MG63 (cell line): ENCODE measurements around the gene NUDT12. TPM values are rescaled to one million over a fixed set of nuclear protein-coding genes. Genes with fewer than 3 reads are reported as not detected.
A peak's percentile ranks its signal among the peaks of the same experiment; 100 is the strongest.

ENCODE experiments used
- DNase-seq: peaks from one replicate; pipeline ENCODE4 v3.0.0-alpha.2; 2020
- H3K27me3 ChIP-seq: fragments of 250-450 bp; sonication (Bioruptor Pico); 2 replicates; pipeline ENCODE4 v1.5.1; 2020; ENCODE audit warnings: mild to moderate bottlenecking, moderate library complexity
- H3K36me3 ChIP-seq: fragments of 250-450 bp; sonication (Bioruptor Pico); 2 replicates; pipeline ENCODE4 v1.5.1; 2020; ENCODE audit warnings: mild to moderate bottlenecking, moderate library complexity
- H3K4me3 ChIP-seq: fragments of 250-450 bp; sonication (Bioruptor Pico); 2 replicates; pipeline ENCODE4 v1.5.1; 2020; ENCODE audit warnings: mild to moderate bottlenecking, moderate library complexity
- H3K9me3 ChIP-seq: fragments of 250-450 bp; sonication (Bioruptor Pico); 2 replicates; pipeline ENCODE4 v1.5.1; 2020; ENCODE audit warnings: mild to moderate bottlenecking, moderate library complexity
- total RNA-seq: library from RNA; depleted of rRNA; stranded (reverse); fragments of >200 nt; shearing (Covaris generic); gene quantifications from 2 replicates; pipeline ENCODE4 v1.2.3, GENCODE V29; 2014; ENCODE audit warnings: low replicate concordance

The NUDT12 gene
- total RNA-seq, 1 experiment from 2014 or later, result 10.8 TPM

DNA sequence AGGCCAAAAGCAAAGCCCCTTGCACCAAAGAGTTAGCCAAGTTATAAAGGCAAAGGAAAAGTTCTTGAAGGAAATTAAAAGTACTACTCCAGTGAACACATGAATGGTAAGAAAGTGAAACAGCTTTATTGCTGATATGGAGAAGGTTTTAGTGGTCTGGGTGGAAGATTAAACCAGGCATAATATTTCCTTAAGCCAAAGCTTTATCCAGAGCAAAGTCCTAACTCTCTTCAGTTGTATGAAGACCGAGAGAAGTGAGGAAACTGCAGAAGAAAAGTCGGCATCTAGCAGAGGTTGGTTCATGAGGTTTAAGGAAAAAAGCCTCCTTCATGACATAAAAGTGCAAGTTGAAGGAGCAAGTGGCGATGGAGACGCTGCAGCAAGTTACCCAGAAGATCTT, 3.1 kb upstream of the NUDT12 start:
- Histone ChIP-seq H3K4me3 (no peak overlapping the region), H3K36me3 (no peaks in the 10 kb centered on the region), H3K27me3 (no peaks in the 10 kb centered on the region; the same call in 1 of the 2 replicates), H3K9me3 (0 out of 2 replicates have a peak, but pooled peaks cover 2% of the 10 kb centered on the region)
- DNase-seq, result no peak

DNA sequence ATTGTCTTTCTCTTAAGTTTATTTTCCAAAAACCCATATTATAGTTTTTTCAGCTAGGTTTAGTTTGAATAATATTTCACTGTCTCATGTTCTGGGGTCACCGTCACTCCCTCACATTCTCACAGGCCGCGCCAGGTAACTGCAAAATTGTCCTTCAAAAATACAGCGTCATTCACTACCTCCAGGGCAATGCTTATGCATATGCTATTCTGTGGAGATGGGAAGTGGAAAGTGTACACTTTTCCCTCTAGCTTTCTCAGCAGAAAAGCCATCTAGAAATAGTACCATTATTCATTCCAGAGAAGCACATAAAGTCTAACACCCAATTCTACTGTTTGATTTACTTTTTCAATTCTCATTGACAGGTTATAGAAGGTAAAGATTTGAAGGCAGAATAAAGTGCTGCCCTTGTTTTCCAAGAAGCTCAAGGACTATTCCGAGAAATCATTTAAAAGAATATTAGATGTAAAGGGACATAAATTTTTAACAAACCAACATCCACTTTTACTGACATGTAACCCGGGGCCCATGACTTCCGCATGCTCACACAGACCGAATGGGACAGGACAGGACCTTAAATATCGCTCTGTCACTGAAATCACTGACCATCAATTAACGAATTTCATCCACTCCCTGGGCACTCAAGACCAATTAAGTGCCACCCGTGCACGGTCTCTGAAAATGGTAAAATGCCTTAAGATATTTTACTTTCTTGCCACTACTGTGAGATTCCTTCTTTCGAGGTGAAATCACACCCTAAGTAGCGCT, 720 bp downstream of the NUDT12 start:
- Histone ChIP-seq H3K27me3 (no peaks in the 10 kb centered on the region), H3K9me3 (no peaks in the 10 kb centered on the region), H3K36me3 (peaks cover 2% of the 10 kb centered on the region; the same call in 1 of the 2 replicates), H3K4me3 (peak overlapping the region; percentile 93)
- DNase-seq, result peak; percentile 2

DNA sequence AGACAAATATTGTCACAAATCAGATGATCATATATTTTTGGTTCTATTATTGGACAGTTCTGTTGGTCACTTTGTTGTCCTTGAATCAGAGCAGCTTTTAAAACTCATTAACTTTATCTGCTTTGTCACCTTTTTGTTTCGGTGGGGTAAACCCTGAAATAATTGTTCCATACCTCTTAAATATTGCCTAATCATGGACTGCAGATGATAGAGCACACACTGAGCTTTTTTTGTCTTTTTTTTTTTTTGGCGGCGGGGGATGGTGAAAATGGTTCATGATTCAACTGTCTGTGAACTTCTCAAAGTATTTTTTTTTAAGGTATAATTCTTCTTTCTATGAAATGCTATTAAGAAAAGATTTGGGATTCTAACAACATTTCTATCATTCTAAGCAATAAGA, 1.8 kb downstream of the NUDT12 start:
- no peaks in the 10 kb centered on the region for H3K27me3 ChIP-seq
- no peak overlapping the region for H3K4me3 ChIP-seq
- H3K9me3 ChIP-seq, result no peaks in the 10 kb centered on the region
- DNase-seq, result no peak
- peaks cover 2% of the 10 kb centered on the region; the same call in 1 of the 2 replicates for H3K36me3 ChIP-seq

- H3K9me3 ChIP-seq, result no peaks in the 10 kb centered on the region
- 0 out of 2 replicates have a peak, but pooled peaks cover under 1% of the 10 kb centered on the region for H3K36me3 ChIP-seq
- no peak overlapping the region for H3K4me3 ChIP-seq
- H3K27me3 ChIP-seq, result no peaks in the 10 kb centered on the region
- no peak for DNase-seq
Observed at GRCh38 chr5:103546858-103547257, 15.7 kb downstream of the NUDT12 start.

DNA sequence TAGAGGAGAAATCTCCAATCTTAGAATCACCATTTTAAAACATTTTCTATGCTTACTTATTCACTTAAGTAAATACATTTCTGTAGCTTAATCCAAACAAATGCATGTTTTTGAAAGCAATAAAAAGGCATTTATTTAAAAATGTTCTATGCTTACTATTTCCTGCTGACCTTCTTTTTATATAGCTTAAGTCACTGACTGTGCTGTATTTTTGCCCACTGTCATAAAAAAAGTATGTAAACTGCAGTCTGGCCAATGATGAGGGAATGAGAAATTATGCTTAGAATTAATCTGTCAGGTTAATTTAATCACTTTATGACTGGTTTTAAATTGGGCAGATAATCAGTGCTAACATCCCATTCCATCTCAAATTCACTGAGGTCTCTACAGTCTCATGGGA, 20.1 kb downstream of the NUDT12 start:
- DNase-seq, result no peak

GRCh38 chr5:103541569-103541968, 21.0 kb downstream of the NUDT12 start:
- H3K9me3 ChIP-seq, result no peaks in the 10 kb centered on the region

More for the DNA sequence above, 20.1 kb downstream of the NUDT12 start:
- no peaks in the 10 kb centered on the region for H3K36me3 ChIP-seq
- no peaks in the 10 kb centered on the region for H3K9me3 ChIP-seq
- H3K27me3 ChIP-seq, result no peaks in the 10 kb centered on the region
- no peak overlapping the region for H3K4me3 ChIP-seq

GRCh38 chr5:103541114-103541513, 21.5 kb downstream of the NUDT12 start:
- Histone ChIP-seq H3K27me3 (no peaks in the 10 kb centered on the region), H3K9me3 (no peaks in the 10 kb centered on the region), H3K36me3 (no peaks in the 10 kb centered on the region), H3K4me3 (no peak overlapping the region)
- DNase-seq, result no peak

More at GRCh38 chr5:103541569-103541968, 21.0 kb downstream of the NUDT12 start:
- no peaks in the 10 kb centered on the region for H3K27me3 ChIP-seq
- no peaks in the 10 kb centered on the region for H3K36me3 ChIP-seq
- H3K4me3 ChIP-seq, result no peak overlapping the region
- no peak for DNase-seq

DNA sequence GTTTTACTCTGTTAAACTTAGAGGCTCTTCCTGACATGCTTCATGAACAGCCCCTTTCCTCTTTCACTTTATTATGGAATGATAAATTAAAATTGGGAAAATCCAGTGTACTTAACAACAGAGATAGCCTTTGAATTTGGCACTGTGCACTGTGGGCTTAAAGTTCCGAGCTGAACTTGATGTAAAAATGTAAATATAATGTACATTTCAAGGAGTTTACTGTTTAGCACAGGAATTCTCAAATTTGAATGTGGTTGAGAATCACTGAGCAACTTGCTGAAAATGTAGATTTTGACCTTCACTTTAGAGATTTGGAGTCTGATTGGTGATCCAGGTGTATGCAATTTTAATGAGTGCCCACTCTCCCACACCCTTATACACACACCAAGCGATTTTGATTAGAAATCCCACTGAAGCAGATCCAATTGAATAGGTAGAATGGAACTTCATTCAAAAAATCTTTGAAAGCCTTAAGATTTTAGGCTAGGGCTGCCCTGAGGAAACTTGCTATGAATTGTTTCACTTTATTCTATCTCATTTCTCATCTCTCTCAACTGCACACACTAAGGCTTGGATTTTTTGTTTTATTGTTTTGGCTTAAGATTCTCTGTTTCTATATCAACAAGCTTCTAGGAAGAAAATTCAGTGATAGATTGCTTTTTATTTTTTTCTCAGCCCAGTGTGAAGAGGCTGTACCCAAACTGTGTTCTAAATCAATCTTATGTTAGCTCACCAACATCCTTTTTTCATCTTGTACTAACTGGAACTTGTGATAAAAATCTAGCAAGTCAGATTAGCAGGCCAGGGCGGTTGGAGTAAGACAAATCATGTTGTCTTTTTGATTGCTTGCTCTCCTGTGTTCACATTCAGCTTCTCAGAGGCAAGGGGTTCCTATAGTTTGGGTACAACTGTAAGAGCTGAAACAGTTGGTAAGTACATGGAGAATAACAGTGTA, 22.9 kb downstream of the NUDT12 start:
- H3K4me3 ChIP-seq, result no peak overlapping the region
- no peaks in the 10 kb centered on the region for H3K27me3 ChIP-seq
- no peaks in the 10 kb centered on the region for H3K9me3 ChIP-seq
- no peak for DNase-seq
- no peaks in the 10 kb centered on the region for H3K36me3 ChIP-seq

GRCh38 chr5:103532086-103532734, 30.4 kb downstream of the NUDT12 start:
- no peaks in the 10 kb centered on the region for H3K36me3 ChIP-seq
- no peak overlapping the region for H3K4me3 ChIP-seq
- no peaks in the 10 kb centered on the region for H3K9me3 ChIP-seq
- DNase-seq, result no peak
- no peaks in the 10 kb centered on the region for H3K27me3 ChIP-seq

GRCh38 chr5:103526164-103526915, 36.2 kb downstream of the NUDT12 start:
- H3K27me3 ChIP-seq, result no peaks in the 10 kb centered on the region
- no peaks in the 10 kb centered on the region for H3K9me3 ChIP-seq
- DNase-seq, result peak; percentile 73
- H3K4me3 ChIP-seq, result no peak overlapping the region
- no peaks in the 10 kb centered on the region for H3K36me3 ChIP-seq

DNA sequence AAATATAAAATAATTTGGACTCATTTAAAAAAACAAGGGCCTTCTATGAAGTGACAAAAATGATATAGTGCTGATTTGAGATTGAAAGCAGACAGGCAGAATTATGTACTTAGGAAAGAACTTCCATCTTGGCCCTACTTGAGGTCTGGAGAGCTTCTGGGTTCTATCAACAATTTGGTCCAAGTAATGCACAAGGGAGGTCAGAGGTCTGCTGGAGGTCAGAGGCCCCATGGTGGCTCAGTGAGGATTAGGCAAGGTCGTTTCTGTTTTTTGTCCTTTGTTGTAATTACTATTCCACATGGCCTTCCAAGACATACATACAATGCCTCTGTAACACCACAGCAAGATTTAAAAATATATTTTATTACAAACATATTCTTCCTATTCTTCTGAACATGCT, 37.2 kb downstream of the NUDT12 start:
- Histone ChIP-seq H3K4me3 (no peak overlapping the region), H3K27me3 (no peaks in the 10 kb centered on the region), H3K9me3 (no peaks in the 10 kb centered on the region), H3K36me3 (no peaks in the 10 kb centered on the region)
- DNase-seq, result no peak

DNA sequence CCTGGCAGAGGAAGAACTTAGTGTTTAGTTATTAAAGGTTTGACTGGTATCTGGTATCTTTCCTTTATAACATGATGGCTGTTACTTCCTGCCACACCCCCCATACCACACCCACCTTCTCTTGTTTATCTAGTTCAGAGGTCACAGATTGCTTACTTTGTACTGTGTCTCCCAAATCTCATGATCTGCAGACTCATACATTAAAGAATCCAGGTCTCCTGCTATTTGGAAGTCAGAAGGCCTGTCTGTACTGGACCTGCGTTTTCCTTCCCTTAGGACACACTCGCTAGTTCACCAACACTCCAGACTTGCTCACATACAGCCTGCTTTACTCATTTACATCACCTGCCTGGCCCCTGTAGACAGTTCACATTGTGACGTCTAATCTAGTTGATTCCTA, 39.3 kb downstream of the NUDT12 start:
- H3K9me3 ChIP-seq, result no peaks in the 10 kb centered on the region
- no peaks in the 10 kb centered on the region for H3K36me3 ChIP-seq
- H3K27me3 ChIP-seq, result no peaks in the 10 kb centered on the region
- no peak for DNase-seq
- H3K4me3 ChIP-seq, result no peak overlapping the region

DNA sequence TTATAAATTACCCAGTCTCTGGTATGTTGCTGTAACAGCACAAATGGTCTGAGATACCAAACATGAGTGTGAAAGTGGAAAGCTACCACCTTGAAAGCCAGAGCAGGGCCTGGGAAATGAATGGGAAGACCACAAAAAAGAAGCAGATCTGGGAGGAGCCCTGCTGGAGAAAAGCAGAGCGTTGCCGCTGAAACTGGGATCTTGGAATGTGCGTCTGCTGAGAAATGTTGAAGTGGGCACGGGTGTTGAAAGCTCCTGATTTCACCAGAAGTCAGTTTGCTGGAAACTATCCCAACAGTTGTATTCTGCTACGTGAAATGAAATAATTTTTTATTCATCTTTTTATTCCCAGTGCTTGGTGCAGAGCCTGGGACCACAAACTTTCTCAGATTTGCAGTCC, 40.0 kb downstream of the NUDT12 start:
- Histone ChIP-seq H3K4me3 (no peak overlapping the region), H3K9me3 (no peaks in the 10 kb centered on the region), H3K27me3 (no peaks in the 10 kb centered on the region), H3K36me3 (no peaks in the 10 kb centered on the region)
- DNase-seq, result no peak

GRCh38 chr5:103519550-103519949, 43.0 kb downstream of the NUDT12 start:
- no peak for DNase-seq
- H3K27me3 ChIP-seq, result no peaks in the 10 kb centered on the region
- no peaks in the 10 kb centered on the region for H3K36me3 ChIP-seq
- no peak overlapping the region for H3K4me3 ChIP-seq
- H3K9me3 ChIP-seq, result no peaks in the 10 kb centered on the region

DNA sequence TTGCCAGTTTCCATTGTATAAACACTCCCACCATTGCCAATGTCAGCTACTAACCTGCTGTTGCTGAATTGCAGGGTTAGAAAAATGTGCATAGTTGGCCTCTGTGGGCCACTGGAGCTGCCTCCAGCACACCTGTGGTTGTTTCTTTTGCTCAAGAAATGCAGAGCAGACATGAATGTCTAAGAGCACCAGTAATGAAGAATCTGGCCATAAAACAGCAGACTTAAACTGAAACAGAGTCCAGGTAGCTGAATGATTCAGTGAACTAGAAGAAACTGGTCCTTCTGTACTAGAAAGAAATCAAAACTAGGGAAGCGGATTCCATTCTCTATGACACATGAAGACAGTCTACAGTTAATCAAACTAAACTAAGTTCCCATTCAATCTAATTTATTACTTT, 48.2 kb downstream of the NUDT12 start:
- Histone ChIP-seq H3K9me3 (no peaks in the 10 kb centered on the region), H3K36me3 (no peaks in the 10 kb centered on the region), H3K27me3 (no peaks in the 10 kb centered on the region), H3K4me3 (no peak overlapping the region)
- DNase-seq, result no peak

GRCh38 chr5:103513701-103514100, 48.9 kb downstream of the NUDT12 start:
- no peak for DNase-seq
- Histone ChIP-seq H3K36me3 (no peaks in the 10 kb centered on the region), H3K4me3 (no peak overlapping the region), H3K27me3 (no peaks in the 10 kb centered on the region), H3K9me3 (no peaks in the 10 kb centered on the region)
